ENCODE measurements around the gene CYP21A2.
"Not testable (repeated sequence)": the region's sequence is repeated elsewhere in the genome, so short reads cannot be mapped to it uniquely, and the experiment has no call there.

The CYP21A2 gene

DNA sequence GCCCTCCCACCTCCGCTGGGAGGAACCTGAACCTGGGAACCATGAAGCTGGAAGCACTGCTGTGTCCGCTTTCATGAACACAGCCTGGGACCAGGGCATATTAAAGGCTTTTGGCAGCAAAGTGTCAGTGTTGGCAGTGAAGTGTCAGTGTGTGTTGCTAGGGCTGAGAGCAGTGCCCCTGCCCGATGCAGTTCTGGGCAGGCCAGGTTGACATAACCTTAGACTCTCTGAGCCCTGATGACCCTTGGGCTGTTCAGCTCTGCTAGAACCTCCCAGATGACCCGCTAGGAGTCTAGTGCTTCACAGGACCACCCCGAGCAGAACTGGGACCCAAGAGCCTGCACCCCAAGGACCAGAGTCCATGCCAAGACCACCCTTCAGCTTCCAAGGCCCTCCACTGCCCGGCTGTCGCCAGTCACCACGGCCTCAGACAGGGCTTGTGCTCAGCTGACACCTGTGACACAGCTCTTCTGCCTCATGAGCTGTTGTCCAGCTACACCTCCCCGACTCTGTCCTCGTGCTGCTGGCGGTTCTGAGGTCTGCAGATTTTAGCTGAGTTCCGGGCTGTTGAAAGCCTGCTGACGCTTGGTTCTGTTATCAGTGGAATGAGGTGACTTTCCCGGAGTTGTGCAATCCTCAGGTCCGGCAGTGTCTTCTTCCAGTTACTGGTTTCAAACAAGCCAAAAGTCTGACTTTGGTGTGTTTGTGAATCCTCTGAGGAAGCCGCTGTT, 2.8 kb upstream of the CYP21A2 start:
- DNase-seq (ENCODE audit: low read depth), result not testable (repeated sequence)

DNA sequence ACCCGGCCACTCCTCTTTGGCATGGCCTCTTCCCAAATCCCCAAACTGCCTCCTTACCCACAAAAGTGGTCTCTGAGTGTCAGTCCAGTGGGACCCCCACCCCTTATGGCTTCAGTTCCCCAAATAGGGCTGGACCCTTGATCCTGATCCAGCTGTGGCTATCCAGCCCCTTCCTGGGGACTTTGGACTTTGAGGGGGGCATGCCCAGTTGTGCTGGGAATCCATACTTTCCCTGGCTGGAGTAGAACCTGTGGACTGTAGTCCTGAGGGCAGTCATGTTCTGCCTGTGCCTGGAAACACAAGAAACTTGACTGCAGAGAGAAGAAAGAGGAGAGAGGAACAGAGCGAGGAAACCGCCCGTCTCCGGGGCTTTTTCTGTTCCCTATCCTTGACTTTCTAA, 1.1 kb upstream of the CYP21A2 start:
- DNase-seq (ENCODE audit: low read depth), result not testable (repeated sequence)

DNA sequence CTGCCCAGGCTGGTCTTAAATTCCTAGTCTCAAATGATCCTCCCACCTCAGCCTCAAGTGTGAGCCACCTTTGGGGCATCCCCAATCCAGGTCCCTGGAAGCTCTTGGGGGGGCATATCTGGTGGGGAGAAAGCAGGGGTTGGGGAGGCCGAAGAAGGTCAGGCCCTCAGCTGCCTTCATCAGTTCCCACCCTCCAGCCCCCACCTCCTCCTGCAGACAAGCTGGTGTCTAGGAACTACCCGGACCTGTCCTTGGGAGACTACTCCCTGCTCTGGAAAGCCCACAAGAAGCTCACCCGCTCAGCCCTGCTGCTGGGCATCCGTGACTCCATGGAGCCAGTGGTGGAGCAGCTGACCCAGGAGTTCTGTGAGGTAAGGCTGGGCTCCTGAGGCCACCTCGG, 663 bp downstream of the CYP21A2 start:
- not testable (repeated sequence) for DNase-seq (ENCODE audit: low read depth)

DNA sequence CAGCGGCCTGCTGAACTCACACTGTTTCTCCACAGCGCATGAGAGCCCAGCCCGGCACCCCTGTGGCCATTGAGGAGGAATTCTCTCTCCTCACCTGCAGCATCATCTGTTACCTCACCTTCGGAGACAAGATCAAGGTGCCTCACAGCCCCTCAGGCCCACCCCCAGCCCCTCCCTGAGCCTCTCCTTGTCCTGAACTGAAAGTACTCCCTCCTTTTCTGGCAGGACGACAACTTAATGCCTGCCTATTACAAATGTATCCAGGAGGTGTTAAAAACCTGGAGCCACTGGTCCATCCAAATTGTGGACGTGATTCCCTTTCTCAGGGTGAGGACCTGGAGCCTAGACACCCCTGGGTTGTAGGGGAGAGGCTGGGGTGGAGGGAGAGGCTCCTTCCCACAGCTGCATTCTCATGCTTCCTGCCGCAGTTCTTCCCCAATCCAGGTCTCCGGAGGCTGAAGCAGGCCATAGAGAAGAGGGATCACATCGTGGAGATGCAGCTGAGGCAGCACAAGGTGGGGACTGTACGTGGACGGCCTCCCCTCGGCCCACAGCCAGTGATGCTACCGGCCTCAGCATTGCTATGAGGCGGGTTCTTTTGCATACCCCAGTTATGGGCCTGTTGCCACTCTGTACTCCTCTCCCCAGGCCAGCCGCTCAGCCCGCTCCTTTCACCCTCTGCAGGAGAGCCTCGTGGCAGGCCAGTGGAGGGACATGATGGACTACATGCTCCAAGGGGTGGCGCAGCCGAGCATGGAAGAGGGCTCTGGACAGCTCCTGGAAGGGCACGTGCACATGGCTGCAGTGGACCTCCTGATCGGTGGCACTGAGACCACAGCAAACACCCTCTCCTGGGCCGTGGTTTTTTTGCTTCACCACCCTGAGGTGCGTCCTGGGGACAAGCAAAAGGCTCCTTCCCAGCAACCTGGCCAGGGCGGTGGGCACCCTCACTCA, 1.4 kb downstream of the CYP21A2 start:
- not testable (repeated sequence) for DNase-seq (ENCODE audit: low read depth)

DNA sequence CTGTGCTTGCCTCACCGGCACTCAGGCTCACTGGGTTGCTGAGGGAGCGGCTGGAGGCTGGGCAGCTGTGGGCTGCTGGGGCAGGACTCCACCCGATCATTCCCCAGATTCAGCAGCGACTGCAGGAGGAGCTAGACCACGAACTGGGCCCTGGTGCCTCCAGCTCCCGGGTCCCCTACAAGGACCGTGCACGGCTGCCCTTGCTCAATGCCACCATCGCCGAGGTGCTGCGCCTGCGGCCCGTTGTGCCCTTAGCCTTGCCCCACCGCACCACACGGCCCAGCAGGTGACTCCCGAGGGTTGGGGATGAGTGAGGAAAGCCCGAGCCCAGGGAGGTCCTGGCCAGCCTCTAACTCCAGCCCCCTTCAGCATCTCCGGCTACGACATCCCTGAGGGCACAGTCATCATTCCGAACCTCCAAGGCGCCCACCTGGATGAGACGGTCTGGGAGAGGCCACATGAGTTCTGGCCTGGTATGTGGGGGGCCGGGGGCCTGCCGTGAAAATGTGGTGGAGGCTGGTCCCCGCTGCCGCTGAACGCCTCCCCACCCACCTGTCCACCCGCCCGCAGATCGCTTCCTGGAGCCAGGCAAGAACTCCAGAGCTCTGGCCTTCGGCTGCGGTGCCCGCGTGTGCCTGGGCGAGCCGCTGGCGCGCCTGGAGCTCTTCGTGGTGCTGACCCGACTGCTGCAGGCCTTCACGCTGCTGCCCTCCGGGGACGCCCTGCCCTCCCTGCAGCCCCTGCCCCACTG, 2.3 kb downstream of the CYP21A2 start:
- DNase-seq (ENCODE audit: low read depth), result not testable (repeated sequence)

DNA sequence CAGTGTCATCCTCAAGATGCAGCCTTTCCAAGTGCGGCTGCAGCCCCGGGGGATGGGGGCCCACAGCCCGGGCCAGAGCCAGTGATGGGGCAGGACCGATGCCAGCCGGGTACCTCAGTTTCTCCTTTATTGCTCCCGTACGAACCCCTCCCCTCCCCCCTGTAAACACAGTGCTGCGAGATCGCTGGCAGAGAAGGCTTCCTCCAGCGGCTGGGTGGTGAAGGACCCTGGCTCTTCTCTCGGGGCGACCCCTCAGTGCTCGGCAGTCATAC, 2.8 kb downstream of the CYP21A2 start:
- DNase-seq (ENCODE audit: low read depth), result not testable (repeated sequence)

DNA sequence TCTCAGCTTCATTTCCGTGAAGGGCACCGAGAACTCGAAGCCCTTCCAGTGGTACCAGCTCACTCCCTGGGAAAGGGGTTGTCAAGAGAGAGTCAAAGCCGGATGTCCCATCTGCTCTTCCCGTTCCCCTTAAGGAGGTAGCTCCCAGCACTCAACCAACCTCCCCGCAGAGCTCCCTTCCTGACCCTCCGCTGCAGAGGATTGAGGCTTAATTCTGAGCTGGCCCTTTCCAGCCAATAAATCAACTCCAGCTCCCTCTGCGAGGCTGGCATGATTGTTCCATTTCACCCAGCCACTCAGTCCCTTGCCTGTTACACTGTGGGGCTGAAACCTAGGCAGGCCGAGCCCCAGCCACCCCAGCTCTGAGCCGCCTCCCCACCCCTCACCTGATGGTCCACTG, 3.2 kb downstream of the CYP21A2 start:
- not testable (repeated sequence) for DNase-seq (ENCODE audit: low read depth)

DNA sequence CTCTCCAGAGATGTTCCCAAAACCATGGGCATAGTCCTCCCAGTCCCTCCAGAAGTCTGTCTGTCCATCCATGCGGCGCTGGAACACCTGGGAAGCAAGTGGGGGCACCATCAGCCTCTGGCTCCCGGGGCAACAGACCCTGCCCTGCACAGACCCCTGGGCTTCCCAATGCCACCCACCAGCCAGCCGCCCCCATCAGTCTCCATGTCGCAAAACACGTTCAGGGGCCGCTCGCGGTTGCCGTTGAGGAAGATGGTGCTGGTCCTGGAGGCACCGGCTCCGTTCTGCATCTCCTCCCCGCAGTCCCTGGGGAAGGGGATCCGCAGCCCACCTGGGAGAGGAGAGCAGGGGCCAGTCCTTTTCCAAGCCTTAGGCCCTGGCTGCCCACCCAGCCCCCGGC, 4.1 kb downstream of the CYP21A2 start:
- DNase-seq (ENCODE audit: low read depth), result not testable (repeated sequence)

DNA sequence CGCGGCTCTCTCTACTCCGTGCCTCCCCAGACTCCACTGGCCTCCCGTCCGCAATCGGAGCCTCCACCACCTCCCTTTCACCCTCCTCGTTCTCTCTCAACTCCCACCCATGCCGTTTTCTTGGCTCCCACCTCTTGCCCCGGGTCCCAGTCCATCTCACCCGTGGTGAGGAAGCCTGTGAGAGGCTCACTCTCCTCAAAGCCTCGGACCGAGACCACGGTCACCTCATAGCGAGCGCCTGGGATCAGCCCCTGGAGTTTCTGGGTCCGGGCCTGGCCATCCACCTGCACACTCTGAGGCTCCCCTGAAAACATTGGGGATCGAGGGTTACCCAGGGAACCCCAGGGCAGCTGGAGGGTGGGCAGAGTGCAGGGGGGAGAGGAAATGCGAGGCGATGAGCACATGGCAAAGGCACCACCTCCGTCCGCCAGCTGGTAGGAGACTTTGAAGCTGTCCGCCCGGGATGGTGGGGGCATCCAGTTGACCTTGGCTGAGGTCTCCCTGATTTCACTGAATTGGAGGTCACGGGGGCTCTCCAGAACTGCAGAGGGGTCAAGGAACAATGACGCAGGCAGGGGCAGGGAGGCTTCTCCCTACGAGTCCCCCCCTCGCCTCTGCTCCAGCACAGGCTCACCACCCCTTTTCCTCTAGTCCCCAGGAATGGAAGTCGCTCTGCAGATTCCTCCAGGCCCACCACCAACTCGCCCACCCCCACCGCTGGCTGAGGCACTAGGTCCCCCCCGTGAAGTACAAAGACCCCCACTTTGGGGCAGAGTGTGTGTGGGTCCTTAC, 5.6 kb downstream of the CYP21A2 start:
- DNase-seq (ENCODE audit: low read depth), result not testable (repeated sequence)

DNA sequence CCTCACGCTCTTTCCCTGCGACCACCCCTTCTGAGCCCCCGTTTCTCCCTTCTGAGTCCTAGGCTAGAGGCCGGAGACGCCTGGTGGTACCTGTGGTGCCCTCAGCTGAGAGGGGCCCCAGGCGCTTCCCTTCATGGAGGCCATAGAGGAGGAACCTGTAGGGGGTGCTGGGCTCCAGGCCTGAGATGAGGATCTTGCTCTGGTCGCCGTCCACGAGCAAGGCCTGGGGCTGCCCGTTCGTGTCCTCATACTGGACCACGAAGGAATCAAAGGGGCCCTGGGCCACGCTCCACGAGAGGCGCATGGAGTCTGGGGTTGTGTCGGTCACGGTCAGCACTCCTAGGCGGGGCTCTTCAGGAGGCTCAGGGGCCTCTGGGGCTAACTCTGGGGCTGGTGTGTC, 6.7 kb downstream of the CYP21A2 start:
- not testable (repeated sequence) for DNase-seq (ENCODE audit: low read depth)

DNA sequence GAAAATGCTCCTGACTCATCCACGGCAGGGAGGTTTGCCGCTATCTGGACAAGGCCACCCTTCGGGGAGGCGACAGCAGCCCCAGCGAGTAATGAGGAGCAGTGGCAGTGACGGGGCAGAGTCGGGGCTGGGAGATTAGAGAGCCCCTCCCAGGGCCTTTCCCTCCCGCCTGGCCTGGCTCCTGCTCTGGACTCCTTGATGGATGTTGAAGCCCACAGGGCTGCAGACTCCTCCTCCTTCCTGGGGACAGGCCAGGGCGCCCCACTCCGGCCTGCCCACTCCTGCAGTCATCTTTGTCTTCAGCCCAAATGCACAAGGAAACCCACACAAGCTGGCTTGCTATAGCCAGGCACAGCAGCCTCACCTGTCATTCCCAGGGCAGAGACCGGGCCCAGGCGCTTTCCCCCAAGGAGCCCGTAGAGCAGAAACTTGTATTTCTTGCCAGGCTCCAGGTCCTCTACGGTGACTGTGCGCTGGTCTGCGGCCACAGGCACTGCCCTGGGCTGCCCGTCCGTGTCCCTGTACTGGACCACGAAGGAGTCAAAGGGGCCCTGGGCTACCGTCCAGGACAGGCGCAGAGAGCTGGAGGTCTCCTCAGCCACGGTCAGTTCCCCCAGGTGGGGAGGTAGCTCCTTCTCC, 7.7 kb downstream of the CYP21A2 start:
- no peak for DNase-seq (ENCODE audit: low read depth)

DNA sequence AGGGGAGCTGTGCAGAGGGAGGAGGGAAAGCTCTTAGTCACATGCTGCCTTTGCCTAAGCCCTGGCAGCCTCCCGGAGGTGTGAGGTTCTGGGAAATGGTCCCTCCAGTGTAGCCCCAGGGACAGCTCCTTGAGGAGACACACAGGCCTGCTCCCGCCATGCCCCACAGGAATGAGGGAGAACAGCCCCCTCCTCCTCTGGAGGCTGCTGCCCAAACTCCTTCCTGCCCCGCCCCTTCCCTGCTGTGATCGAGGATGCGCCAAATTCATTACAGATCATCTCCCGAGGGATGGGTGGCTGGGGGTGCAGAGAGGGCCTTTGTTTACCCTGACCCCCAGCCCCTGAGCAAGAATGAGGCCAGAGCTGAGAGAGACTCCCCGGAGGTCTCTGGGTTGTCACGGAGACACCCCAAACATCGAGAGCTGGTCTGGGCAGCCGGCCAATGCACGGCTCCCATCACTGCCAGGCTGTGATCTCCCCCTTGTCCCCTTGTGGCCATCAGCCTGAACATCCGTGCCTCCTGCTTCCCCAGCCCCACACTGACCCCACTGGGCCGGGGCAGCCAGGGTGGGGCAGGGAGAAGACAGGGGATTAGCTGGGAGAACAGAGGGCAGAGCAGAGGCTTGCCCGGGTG, 8.4 kb downstream of the CYP21A2 start:
- DNase-seq (ENCODE audit: low read depth), result no peak

DNA sequence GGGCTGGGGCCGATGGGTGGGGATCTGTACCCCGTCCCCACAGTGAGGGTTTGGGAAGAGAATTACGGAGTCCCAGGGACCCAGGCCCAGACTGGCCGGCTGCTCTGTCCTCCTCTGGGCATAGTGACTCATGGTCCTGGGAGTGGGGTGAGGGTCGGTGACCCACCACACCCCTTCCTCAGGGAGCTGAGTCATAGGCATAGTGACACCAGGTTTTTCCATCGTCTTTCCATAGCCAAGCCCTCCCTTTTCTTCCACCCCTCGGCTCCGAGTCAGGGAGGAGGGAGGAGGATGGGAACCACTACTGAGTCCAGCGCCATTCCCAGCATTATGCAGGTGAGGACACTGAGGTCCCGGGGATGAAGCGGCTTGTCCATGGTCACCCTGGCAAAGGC, 8.9 kb downstream of the CYP21A2 start:
- DNase-seq (ENCODE audit: low read depth), result no peak

DNA sequence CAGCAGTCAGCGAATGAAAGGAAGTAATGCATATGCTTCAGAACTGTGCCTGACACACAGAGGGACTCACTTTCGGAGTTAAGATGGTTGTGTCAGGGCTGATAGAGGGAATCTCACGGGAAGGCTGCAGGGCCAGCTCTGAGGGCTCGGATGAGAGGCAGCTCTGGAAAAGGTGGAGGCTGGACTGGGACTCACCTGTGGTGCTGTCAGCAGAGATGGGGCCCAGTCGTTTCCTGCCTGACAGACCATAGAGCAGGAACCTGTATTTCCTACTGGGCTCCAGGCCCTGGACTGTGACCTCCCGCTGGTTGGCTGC, 9.3 kb downstream of the CYP21A2 start:
- DNase-seq (ENCODE audit: low read depth), result no peak

DNA sequence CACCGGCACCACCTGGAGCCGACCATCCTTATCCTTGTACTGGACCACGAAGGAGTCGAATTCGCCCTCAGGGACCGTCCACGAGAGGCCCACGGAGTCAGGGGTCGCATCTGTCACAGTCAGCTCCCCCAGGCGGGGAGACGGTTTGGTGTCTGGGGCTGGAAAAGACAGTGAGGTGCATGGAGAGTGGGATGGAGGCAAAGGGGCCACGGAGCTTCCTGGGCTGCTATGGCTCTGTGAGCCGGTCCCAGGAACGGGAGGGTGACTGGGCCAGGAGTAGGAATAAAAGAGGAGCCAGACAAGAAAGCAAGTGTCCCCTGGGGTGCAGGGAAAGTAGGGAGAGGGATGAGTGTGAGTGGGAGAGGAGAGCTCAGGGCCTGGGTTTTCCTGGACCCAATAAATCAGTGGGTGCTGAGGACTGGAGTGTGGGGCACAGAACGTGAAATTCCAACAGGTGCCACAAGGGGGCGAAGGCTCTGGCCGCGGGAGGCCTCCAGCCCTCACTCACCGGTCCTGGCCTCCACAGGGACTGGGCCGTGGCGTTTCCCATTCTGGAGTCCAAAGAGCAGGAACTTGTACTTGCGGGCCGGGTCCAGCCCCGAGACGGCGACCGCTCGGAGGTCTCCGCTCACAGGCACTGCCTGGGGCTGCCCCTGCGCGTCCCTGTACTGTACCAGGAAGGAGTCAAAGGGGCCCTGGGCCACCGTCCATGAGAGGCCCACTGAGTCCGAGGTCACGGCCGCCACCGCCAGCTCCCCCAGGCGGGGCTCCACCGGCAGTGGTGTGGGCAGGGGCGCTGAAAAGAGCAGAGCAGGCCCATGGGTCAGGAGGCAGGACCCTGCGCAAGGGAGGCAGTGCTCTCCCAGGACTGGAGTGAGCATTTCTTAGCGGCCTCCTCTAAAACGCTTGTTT, 9.9 kb downstream of the CYP21A2 start:
- no peak for DNase-seq (ENCODE audit: low read depth)

DNA sequence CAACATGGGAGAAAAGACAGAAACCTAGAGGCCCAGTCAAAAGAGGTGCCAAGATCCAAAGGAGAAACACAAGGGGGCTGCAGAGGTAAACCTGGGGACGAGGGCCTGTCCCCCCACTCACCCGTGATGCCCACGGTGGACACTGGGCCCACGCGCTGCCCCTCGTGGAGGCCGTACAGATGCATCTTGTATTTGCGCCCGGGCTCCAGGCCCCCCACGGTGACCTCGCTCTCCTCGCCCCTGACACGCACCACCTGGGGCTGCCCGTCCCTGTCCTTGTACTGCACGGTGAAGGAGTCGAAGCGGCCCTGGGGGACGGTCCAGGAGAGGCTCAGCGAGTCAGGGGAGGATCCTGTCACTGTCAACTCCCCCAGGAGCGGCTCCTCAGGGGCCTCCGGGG, 10.9 kb downstream of the CYP21A2 start:
- DNase-seq (ENCODE audit: low read depth), result not testable (repeated sequence)

DNA sequence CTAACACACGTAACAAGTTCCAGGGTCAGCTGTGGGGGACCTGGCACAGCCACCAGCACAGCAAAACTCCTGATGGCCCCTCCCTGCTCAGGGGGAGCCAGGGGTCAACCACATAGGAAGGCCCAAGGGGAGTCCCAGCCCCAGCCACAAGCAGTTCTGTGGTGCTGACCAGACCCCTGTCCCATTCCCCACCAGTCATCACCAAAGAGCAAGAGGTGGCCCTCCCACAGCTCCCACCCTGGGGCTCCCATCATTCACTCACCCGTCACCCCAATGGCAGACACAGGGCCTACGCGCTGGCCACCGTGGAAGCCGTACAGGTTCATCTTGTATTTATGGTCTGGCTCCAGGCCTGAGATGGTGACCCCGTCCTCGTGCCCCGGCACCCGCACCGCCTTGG, 11.5 kb downstream of the CYP21A2 start:
- not testable (repeated sequence) for DNase-seq (ENCODE audit: low read depth)

DNA sequence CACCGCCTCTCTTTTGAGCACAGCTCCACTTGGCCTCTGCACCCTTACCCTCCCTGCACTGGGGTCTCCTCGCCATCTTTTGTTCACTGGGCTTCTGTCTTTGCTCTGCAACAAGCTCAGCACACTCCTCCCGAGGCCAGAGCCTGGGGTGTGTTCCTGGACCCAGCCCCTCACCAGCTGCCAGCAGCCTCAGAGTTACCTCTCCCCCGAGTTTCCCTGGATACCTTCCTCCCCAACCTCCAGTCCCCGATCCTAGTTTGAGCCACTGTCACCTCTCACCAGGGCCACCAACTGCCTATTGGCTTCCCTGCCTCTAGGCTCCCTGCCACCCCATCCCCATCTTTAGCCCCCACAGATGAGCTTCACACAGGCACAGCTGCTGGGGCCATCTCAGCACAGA, 12.3 kb downstream of the CYP21A2 start:
- no peak for DNase-seq (ENCODE audit: low read depth)

DNA sequence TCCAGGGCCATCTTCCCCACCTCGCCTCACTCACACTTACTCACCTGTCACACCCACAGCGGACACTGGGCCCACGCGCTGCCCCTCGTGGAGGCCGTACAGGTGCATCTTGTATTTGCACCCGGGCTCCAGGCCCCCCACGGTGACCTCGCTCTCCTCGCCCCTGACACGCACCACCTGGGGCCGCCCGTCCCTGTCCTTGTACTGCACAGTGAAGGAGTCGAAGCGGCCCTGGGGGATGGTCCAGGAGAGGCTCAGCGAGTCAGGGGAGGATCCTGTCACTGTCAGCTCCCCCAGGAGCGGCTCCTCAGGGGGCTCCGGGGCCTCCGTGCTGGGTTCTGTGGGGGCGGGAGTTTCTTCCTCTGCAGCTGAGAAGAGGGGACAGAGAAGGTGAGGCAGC, 14.4 kb downstream of the CYP21A2 start:
- not testable (repeated sequence) for DNase-seq (ENCODE audit: low read depth)

DNA sequence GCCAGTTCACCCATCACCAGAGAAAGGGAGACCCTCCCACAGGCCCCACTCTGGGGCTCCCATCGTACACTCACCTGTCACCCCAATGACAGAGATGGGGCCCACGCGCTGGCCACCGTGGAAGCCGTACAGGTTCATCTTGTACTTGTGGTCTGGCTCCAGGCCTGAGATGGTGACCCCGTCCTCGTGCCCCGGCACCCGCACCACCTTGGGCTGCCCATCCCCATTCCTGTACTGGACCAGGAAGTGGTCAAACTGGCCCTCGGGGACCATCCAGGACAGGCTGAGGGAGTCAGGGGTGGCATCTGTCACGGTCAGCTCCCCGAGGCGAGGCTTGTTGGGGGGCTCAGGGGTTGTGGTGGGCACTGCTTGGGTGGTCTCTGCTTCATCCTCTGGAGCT, 15.1 kb downstream of the CYP21A2 start:
- DNase-seq (ENCODE audit: low read depth), result not testable (repeated sequence)
